GM18519 (cell line): ENCODE measurements around the gene HAPSTR1.

Experiments
- ATAC-seq: cut with Tn5 transposase; IDR thresholded peaks from one replicate; pipeline ENCODE4 v1.9.1; 2021; ENCODE audit warnings: mild to moderate bottlenecking, moderate library complexity; ENCODE audit not compliant: unreplicated experiment, low FRiP score

Gene HAPSTR1

DNA sequence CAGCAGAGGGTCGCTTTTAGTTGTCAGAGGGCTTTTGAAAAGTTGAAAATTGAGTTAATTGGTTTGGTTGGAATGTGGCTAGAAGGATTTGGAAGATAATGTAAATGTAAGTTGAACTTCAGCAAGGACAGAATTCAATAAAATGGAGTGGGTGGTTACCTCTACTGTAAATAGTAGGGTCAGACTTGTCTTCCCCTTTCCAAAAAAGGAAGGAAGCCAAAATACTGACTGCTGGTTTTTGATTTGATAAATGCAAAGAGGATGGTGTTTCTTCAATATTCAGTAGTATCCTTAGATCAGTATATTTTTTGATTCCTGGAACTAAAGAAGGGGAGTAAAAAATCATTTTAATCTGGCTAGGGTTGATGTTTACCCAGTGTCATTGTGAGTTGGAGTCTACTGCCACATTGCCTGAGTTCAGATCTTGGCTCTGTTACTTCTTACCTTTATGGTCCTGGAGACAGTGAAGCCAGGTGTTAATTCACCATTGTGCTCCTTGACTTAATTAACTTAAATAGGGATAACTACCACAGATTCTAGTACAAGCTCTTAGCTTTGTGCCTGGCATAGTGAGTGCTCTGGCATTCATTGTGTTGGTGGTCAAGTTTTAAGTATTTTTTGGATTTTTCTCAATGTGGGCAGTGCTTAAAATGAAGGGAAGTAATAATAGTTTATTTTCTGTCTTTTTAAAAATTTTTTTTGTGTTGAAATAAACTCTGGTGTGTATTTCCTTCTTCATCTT lies 4.4 kb downstream of the HAPSTR1 start:
- ATAC-seq, result no peak

DNA sequence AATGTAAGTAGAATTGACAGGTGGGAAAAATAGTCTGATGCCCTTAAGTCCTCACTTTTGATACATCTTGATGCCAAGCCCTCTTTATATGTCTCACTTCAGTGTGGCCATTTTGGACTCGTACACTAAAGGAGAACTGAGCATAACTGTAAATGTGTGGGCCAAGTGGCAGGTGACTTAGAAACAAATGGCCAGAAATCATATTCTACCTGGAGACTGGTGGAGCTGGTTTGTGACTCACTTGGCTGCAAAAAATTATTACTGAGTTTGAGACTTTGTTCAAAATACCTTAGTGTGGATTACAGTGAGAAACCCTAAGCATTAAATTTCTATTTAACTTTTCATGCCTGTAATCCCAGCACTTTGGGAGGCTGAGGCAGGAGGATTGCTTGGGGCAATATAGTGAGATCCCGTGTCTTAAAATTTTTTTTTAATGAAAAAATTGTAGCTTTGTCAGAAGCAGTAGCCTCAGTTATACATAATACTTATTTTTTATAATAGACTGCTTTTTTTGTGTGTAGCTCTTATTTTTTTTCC lies 5.0 kb downstream of the HAPSTR1 start:
- no peak for ATAC-seq

DNA sequence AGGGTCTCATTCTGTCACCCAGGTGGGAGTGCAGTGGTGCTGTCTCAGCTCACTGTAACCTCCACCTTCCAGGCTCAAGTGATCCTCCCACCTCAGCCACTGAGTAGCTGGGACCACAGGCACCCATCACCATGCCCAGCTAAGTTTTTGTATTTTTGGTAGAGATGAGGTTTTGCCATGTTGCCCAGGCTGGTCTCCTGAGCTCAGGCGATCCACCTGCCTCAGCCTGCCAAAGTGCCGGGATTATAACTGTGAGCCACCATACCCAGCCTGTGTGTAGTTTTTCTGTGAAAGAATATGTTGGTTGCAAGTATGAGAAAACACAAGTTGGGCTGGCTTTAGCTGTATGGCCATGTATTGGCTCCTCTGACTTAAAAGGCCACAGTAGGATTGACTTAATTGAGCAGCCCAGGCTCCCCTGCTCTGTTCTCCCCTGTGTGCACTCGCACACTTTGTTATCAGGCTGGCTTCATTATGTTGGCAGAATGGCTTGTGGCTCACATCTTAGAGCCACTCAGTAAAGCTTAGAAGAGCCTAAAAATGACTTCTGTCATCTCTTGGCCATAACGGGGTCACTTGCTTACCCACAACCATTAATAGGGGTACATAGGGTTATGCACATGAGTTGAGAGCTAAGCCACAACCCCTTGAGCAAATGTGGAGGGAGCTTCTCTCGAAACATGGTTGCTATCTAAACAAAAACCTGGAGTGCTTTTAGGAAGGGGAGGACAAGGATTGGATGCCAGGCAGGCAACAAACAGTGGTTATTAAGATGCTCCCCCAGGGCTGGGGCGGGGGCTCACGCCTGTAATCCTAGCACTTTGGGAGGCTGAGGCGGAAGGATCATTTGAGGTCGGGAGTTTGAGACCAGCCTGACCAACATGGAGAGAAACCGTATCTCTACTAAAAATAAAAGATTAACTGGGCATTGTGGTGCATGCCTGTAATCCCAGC lies 6.1 kb downstream of the HAPSTR1 start:
- no peak for ATAC-seq

DNA sequence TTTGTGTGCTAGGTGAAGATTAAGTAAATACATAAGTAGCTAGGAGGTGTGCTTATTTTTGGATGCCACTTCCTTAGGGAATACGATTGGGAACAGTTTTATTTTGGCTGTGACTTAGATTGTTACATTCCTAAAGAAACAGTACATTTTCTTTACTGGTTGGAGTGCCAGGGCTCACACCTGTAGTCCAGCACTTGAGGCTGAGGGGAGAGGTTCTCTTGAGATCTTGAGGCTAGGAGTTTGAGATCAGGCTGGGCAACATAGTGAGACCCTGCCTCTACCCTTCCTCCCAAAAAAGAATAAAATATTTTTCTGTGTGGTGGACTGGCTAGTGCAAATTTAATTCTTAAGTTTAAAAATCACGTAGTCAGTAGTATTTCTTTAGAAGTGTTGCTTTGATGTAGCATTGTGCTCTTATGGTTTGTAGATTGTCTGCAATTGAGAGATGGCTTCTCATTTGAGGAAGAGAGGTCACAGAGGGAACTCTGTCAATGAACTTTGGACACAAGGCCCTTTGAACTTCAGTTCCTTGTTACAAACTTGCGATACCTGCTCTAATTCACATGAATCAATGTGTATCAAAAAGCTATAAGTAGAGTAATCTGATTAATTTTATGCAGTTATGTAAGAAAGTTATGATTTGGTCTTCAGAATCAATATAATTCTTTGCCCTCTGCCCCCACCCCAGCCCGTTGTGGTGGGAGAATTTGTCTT lies 7.1 kb downstream of the HAPSTR1 start:
- ATAC-seq, result no peak

DNA sequence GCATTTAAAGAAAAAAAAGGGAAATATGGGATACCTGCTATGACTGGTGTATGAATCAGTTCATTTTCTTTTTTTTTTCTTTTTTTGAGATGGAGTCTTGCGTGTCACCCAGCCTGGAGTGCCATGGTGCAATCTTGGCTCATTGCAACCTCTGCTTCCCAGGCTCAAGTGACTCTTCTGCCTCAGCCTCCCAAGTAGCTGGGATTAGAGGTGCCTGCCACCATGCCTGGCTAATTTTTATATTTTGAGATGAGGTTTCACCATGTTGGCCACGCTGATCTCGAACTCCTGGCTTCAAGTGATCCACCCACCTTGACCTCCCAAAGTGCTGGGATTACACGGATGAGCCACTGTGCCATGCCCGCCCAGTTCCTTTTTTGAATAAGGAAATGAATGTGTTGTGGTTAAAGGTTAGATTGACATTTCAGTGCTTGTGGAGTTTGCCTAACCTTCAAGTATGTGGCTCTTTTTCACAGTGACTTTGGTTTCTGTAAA lies 7.7 kb downstream of the HAPSTR1 start:
- ATAC-seq, result no peak

DNA sequence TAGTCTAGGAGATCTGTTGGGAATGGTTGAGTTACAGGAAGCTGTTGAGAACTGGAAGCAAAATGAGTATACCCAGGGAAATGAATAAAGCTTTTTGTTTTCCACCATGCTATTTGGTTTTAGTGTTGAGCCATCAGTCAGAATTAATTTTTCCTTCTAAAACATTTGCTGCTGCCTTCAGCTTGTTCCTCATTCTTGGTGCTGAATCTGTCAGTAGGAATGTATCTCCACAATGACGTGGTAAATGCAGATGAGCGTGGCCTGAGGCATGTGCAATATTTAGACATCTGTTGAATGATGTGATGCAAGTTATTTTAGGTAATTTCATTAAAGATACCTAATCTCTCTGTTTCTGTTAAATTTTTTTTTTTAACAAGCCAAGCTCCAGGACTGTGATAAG lies 10.9 kb downstream of the HAPSTR1 start:
- no peak for ATAC-seq

DNA sequence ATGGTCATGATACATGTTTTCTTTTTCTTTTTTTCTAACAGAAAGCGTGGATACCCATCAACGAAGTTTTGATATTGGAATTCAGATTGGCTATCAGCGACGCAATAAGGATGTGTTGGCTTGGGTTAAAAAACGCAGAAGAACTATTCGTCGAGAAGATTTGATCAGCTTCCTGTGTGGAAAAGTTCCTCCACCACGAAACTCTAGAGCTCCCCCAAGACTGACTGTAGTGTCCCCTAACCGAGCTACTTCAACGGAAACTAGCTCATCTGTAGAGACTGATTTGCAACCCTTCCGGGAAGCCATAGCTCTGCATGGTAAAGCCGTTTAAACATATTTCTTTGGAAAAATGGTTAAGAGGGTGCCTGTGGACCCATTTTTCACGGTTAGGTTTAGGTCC lies 11.5 kb downstream of the HAPSTR1 start:
- no peak for ATAC-seq

DNA sequence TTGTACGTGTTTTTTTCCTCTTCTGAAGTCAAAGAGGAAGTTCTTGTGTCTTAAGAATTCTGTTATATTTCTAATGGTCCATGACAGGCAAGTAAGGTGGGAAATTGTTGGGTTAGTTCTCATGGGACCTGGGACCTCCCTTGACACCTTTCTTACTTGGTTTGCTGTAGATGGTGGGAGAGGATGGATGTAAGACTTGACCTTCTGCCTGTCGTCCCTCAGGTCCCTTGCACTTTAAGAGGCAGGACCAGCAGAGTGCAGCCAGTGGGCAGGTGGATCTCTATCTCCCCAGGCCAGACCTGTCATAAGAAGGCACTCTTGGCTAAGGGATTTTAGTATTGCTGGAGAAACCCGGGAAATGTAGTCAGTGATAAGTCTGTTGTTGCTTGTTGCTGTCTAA lies 12.1 kb downstream of the HAPSTR1 start:
- ATAC-seq, result no peak

DNA sequence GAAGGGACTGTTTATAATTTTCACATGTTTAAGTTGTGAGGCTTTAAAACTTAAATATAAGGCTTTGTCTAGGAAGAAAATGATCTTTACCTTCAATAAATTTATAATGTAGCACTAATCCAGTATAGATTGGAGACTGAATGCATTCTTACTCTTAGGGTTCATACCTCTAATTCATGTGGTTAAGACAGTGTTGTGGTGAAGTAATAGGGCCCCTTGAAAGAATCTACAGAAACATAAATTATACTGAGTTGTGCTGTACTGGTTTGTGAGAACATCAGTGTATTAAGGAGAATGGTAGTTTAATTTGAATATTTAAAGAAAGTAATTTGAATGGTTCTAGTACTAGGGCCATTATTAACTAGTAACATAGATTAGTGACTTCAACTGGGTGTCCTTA lies 13.7 kb downstream of the HAPSTR1 start:
- no peak for ATAC-seq

DNA sequence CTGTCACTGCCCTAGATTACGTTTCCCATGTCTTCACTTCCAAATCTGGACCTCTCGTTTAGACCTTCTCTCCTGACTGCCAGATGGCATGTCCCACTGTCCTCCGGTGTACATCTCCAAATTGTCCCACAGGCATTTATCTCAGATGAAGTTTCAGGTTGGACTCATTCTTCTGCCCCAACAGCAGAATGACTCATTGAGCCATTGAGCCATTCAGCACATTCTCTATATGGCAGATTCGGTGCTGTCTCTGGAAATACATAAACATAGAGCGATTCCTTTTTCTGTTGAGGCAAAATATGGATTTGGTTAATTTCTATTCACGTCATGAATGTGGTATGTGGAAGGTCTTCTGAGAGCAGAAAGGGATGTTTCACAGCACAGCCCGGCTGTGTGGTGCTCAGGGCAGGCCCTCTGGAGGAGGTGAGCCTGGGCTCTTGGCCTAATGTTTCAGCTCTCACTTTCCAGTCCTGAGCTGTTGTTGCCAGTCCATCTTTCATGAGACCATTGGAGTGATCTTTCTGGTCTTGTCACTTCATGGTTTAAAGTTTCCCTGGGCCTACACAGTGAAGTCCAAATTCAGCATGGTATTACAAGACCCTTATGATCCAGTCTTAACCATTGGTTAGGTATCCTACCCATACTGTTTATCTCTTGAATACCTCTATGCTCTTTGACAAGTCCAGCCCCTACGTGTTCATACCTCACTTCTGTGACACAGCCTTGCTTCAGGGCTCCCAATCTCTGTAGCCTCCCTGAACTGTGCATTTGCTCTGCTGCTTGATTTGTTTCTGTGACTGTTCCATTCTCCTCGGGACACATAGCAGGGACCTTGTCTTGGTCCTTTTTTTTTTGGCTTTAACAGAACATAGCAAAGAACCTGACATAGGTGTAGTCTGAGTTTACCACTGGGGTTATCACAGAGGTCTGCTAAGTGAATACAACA lies 15.9 kb downstream of the HAPSTR1 start:
- no peak for ATAC-seq

DNA sequence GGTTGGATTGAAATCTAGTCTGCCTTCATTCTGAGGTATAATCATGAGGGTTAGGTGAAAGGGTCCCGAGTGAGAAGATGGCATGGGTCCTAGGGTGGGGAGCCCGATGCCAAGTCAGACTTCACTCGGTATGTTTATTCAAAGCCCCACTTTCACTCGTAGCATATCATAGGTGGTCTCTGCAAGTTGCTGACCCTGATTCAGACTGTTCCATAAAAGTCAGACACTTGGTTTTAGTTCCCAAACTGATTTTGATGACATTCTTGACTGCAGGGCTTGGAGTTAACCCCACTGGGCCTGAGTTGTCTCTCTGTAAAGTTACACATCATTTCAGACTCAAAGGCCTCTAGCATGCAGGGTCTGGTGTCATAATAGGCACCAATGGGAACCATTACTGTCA lies 17.8 kb downstream of the HAPSTR1 start:
- ATAC-seq, result no peak

DNA sequence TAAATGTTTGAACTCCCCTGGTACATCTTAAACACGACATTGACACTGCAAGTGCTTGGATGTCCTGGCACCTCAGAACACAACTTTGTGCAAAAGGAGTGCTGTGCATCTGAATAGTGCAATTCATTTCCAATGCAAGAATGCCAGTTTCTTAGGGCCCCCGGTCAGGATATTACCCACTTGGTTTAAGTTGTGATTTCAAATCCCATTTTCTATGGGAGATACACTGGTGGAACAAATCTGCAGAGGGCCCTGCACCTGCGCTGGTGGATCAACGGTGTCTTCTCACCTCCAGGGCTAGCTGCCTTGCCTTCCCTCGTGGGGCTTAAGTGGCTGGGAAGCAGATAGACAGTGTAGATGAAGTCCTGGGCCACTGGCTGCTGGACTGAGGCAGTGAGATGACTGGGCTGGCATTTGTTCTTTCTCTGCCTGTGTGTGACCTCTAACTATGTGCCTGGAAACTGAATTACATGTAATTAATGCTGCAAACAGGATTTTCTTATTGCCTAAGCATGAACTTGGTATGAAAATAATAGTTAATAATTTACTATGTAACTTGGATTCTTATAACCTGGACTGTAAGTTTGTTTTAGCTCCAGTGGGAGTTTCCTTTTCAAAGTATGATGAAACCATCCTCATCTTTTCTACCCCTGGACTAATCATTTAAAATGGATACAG lies 20.9 kb downstream of the HAPSTR1 start:
- ATAC-seq, result no peak

DNA sequence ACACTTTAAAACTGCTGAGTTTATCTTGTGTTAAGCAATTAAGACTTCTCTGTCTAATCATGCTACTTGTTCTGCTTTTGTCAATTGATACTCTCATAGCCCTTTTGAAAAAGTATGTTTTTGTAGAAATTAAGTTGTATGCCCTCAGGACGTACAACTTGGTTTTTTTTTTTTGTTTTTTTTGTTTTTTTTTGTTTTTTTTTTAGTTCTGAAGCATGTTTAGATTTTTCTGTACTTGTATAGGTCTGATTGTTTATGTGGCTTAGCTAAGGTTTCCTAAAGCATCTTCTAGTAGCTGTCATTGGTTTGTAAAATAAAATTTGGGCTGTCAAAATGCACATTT lies 21.4 kb downstream of the HAPSTR1 start:
- no peak for ATAC-seq

DNA sequence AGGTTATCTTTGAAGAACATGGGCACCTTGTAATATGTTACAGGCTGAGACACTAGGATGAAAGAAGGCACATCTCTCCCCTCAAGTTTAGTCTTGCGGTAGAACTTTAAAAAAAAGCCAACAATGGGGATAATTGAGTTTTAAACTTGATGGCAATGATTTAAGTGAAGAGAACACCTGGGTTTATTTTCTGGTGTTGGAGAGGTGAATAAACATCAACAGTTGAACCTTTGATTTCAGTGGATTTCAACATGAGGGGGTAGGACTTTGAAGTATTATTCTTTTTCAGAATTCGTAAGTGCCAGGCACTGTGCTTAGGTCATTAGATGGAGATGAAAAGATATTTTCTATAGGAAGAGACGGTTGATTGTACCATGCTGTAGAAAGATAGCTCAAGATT lies 22.3 kb downstream of the HAPSTR1 start:
- no peak for ATAC-seq

DNA sequence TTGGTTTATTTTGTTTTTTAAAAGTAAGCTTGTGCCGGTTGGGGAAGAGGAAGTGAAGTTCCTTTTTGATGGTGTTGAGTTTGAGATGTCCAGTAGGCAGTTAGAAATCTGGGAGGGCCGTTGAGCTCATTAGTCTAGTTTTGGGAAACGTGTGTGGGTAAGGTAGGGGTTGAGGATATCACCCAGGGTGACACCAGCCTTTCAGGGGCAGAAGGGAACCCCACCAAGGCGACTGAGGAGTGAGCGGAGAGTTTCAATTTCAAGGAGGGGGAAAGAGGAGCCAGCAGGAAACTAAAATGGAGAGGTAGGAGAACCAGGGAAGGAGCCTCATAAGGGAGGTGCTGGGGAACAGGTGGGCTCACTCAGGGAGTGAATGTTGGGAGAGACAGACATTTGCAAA lies 22.7 kb downstream of the HAPSTR1 start:
- ATAC-seq, result no peak

DNA sequence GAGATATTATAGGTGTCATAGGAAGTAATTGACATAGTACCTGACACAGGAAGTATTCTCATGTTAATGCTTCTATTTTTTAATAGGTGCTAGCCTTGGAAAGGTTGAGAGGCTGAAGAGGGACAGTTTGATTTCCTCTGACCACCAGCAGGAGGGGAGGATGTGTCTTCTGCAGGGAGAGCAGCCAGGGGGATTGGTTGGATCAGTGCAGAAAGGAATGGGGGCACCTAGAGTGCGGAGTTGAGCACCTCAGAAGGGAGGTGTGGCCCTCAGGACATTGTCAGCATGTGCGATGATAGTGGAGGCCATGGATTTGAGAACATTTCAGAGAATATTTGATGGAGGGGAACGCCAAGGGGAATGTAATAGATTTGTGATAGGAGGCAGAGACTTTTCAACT lies 23.4 kb downstream of the HAPSTR1 start:
- no peak for ATAC-seq

DNA sequence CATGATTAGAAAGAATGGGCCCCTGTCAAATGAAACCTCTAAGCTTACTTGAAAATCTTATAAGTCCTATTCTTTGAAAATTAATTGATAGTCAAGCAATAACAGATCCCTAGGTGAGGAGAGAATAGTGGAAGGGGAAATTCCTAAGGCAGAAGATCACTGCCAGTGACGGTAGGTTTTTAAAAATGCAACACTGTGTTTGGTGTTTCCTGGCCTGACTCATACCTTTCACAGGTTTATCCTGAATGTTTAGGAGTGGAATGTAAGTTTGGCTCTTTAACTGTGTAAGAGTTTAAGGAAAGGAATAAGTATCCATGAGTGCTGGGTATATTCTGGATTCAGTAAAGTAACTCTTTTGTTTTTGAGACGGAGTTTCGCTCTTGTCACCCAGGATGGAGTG lies 23.8 kb downstream of the HAPSTR1 start:
- no peak for ATAC-seq

DNA sequence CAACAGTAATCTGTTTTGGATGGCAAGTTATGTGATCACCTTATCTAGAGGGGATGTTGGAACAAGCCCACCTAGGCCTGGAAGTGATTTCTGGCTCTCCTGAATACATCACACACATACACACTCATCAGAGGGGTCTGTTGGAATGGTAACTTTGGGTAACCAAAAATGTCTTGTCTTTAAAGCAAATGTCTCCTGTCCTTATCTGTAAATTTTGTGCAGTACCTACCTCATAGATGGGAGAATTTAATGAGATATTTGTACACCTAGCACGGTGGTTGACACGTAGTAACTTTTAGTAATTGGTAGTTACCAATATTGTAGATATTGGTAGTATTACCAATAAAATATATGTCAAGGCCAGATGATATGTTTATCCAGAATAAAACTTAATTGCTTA lies 24.7 kb downstream of the HAPSTR1 start:
- no peak for ATAC-seq

DNA sequence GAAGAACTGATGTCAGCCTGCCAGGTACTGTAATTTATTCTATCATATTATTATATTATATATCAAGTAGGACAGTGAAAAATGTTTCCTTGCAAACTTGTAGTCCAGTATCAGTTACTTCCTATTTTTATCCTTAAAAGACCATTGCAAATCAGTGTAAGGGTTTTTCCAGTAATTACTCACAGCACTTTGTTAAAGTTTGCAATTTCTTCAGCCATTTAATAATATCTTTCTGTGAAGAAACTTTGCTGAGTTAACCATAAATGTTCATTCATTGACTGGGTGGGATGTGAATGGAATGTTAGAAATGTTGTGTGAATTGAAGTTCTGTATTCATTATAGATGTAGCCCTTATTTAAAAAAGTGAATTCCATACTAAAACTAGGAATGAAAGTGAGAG lies 26.7 kb downstream of the HAPSTR1 start:
- no peak for ATAC-seq
